Panc1 (cell line): Measurements from ENCODE around the gene PACSIN1. TPM values are rescaled to one million over a fixed set of nuclear protein-coding genes. Genes with fewer than 3 reads are reported as not detected.

ENCODE experiments used
- ATAC-seq: fragments of 200-7000 bp; cut with Tn5 transposase; 2 replicates; pipeline ENCODE4 v1.9.1; 2020; ENCODE audit warnings: mild to moderate bottlenecking, moderate library complexity
- BruUV-seq: library from RNA; stranded (reverse); fragments of 400-500 nt; replicated peaks from 2 replicates; lab custom pipeline; 2021; lab: Mats Ljungman, UMichigan
- CTCF ChIA-PET: fragments of 300-600 bp; sonication (Branson Sonifier 250); formaldehyde crosslinking; loops from one replicate; lab custom pipeline; 2022; ENCODE audit warnings: antibody characterized with exemption; lab: Charles Lee
- POLR2A ChIA-PET: fragments of 300-600 bp; sonication (Branson Sonifier 250); formaldehyde crosslinking; loops from one replicate; lab custom pipeline; 2022; ENCODE audit warnings: antibody characterized with exemption; lab: Charles Lee
- DNase-seq: peaks from one replicate; pipeline ENCODE4 v3.0.0-alpha.2; 2010; ENCODE audit warnings: low read depth, low spot score
- H3K27ac ChIP-seq: 2 replicates; pipeline ENCODE4 v1.5.1; 2011; ENCODE audit warnings: mild to moderate bottlenecking, low read length, inconsistent platforms
- H3K27me3 ChIP-seq: fragments of 200-500 bp; sonication (Bioruptor generic); 2 replicates; pipeline ENCODE4 v1.6.0; 2014; ENCODE audit warnings: low read length, inconsistent platforms; ENCODE audit not compliant: control insufficient read depth, insufficient read depth
- H3K36me3 ChIP-seq: fragments of 200-500 bp; sonication (Bioruptor generic); 2 replicates; pipeline ENCODE4 v1.5.1; 2014; ENCODE audit warnings: inconsistent platforms, mild to moderate bottlenecking, low read length, moderate library complexity; ENCODE audit not compliant: control insufficient read depth, insufficient read depth
- H3K4me1 ChIP-seq: 2 replicates; pipeline ENCODE4 v1.5.1; 2011; ENCODE audit warnings: inconsistent platforms, mild to moderate bottlenecking, low read length, moderate library complexity; ENCODE audit not compliant: control insufficient read depth, insufficient read depth
- H3K4me3 ChIP-seq, 2 experiments: 2 replicates each; pipeline ENCODE4 v1.5.1; 2011 to 2012; ENCODE audit warnings: low read depth in 2 of 2, low read length in 2 of 2, mild to moderate bottlenecking in 2 of 2, inconsistent platforms in 1 of 2, moderate library complexity in 1 of 2
- H3K9me3 ChIP-seq: fragments of 200-500 bp; sonication (Bioruptor generic); 2 replicates; pipeline ENCODE4 v1.5.1; 2014; ENCODE audit warnings: low read depth, mild to moderate bottlenecking, inconsistent platforms, low read length, moderate library complexity; ENCODE audit not compliant: control insufficient read depth, insufficient read depth
- POLR2AphosphoS5 ChIP-seq: IDR thresholded peaks from 2 replicates; pipeline ENCODE4 v1.6.1; 2012; ENCODE audit warnings: mild to moderate bottlenecking, low read depth, low read length, moderate library complexity
- SIN3A ChIP-seq: IDR thresholded peaks from 2 replicates; pipeline ENCODE4 v1.6.1; 2012; ENCODE audit warnings: low read depth, mild to moderate bottlenecking, low read length, moderate library complexity, borderline replicate concordance; ENCODE audit not compliant: insufficient read depth
- TCF7L2 ChIP-seq: IDR thresholded peaks from 2 replicates; pipeline ENCODE4 v1.6.1; 2011; ENCODE audit warnings: mild to moderate bottlenecking, low read depth, low read length, inconsistent platforms
- in situ Hi-C: cut with HindIII; loops from 2 replicates; pipeline ENCODE4 v1.10.0; 2016; ENCODE audit warnings: low sequenced_read_pairs, low pct_unique_long_range_greater_than_20kb
- intact Hi-C: fragments of 100-400 bp; cut with micrococcal nuclease; formaldehyde crosslinking; loops from one replicate; pipeline ENCODE4 v1.10.0; 2022; ENCODE audit not compliant: unreplicated experiment
- total RNA-seq: library from RNA; stranded (reverse); gene quantifications from one replicate; pipeline ENCODE4 v1.2.1, GENCODE V29; 2021; ENCODE audit not compliant: unreplicated experiment
- TF ChIP-seq, protein P1 (sequence below), 2 experiments: IDR thresholded peaks; 2 replicates each; pipeline ENCODE4 v1.6.1; 2011 to 2012; ENCODE audit warnings: low read depth in 2 of 2, control low read depth in 1 of 2, low read length in 1 of 2, mild to moderate bottlenecking in 1 of 2, moderate library complexity in 1 of 2; ENCODE audit not compliant: insufficient read depth in 1 of 2
- TF ChIP-seq, protein P2 (sequence below): fragments of 450-650 bp; IDR thresholded peaks from 2 replicates; pipeline ENCODE4 v1.5.1; 2017; ENCODE audit warnings: mild to moderate bottlenecking

PACSIN1 gene
- total RNA-seq, 1 experiment from 2014 or later = 0.18 TPM

DNA sequence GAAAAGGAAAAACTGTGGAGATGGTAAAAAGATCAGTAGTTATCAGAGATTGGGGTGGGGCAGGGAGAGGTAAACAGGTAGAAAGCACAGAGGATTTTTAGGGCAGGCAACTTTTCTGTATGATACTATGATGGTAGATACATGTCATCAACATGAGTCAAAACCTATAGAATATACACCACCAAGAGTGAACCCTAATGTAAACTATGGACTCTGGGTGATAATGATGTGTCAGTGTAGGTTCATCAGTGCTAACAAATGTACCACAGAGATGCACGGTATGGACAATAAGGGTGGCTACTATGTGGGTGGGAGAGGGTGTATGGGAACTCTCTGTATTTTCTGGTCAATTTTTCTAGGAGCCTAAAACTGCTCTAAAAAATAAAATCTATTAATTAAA, 18.5 kb downstream of the PACSIN1 start:
- Histone ChIP-seq H3K9me3 (no peaks in the 10 kb centered on the region), H3K27me3 (no peaks in the 10 kb centered on the region), H3K36me3 (no peaks in the 10 kb centered on the region), H3K4me1 (no peaks in the 10 kb centered on the region), H3K4me3 (no peak overlapping the region), H3K27ac (no peak overlapping the region)
- TF ChIP-seq POLR2AphosphoS5 = no peak
- TF ChIP-seq SIN3A = no peak
- TF ChIP-seq, protein P1, sequence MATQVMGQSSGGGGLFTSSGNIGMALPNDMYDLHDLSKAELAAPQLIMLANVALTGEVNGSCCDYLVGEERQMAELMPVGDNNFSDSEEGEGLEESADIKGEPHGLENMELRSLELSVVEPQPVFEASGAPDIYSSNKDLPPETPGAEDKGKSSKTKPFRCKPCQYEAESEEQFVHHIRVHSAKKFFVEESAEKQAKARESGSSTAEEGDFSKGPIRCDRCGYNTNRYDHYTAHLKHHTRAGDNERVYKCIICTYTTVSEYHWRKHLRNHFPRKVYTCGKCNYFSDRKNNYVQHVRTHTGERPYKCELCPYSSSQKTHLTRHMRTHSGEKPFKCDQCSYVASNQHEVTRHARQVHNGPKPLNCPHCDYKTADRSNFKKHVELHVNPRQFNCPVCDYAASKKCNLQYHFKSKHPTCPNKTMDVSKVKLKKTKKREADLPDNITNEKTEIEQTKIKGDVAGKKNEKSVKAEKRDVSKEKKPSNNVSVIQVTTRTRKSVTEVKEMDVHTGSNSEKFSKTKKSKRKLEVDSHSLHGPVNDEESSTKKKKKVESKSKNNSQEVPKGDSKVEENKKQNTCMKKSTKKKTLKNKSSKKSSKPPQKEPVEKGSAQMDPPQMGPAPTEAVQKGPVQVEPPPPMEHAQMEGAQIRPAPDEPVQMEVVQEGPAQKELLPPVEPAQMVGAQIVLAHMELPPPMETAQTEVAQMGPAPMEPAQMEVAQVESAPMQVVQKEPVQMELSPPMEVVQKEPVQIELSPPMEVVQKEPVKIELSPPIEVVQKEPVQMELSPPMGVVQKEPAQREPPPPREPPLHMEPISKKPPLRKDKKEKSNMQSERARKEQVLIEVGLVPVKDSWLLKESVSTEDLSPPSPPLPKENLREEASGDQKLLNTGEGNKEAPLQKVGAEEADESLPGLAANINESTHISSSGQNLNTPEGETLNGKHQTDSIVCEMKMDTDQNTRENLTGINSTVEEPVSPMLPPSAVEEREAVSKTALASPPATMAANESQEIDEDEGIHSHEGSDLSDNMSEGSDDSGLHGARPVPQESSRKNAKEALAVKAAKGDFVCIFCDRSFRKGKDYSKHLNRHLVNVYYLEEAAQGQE (IDR thresholded peaks at IDR 0.05; ENCODE audit: insufficient read depth in 1 of 2, low read depth in 2 of 2, low read length in 1 of 2) = no peak
- TF ChIP-seq, protein P2, sequence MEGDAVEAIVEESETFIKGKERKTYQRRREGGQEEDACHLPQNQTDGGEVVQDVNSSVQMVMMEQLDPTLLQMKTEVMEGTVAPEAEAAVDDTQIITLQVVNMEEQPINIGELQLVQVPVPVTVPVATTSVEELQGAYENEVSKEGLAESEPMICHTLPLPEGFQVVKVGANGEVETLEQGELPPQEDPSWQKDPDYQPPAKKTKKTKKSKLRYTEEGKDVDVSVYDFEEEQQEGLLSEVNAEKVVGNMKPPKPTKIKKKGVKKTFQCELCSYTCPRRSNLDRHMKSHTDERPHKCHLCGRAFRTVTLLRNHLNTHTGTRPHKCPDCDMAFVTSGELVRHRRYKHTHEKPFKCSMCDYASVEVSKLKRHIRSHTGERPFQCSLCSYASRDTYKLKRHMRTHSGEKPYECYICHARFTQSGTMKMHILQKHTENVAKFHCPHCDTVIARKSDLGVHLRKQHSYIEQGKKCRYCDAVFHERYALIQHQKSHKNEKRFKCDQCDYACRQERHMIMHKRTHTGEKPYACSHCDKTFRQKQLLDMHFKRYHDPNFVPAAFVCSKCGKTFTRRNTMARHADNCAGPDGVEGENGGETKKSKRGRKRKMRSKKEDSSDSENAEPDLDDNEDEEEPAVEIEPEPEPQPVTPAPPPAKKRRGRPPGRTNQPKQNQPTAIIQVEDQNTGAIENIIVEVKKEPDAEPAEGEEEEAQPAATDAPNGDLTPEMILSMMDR = no peak
- TF ChIP-seq TCF7L2 = no peak
- CTCF ChIA-PET = interaction anchor here (0.6 kb wide), 1 partner anchor 81 kb away, joined by 3 read pairs; no protein-coding TSS in a partner anchor
- POLR2A ChIA-PET = no interaction called here
- DNase-seq = no peak
- intact Hi-C loops (no loop called here), in situ Hi-C loops (no loop called here)
- BruUV-seq = no TSS peak
- ATAC-seq = no peak

DNA sequence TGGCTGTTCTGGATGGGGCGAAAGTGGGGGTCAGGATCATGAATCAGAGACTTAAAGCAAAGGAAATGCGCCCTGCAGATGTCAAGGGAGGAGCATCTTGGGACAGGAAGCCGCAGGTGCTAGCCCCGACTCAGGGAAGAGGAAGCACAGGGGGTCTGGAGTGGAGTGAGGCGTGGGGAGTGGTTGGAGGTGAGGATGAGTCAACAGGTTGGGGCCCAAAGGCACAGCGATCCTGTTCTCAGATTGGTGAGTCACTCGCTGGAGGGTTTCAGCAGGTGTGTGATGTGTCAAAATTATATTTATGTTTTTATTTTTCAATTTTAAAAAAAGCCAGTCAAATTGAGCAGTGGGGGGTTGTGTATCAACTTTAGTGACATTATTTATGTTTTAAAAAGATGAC, 19.0 kb downstream of the PACSIN1 start:
- TF ChIP-seq SIN3A (no peak), POLR2AphosphoS5 (no peak), TCF7L2 (no peak)
- TF ChIP-seq, protein P2 = no peak
- TF ChIP-seq, protein P1 (IDR thresholded peaks at IDR 0.05; ENCODE audit: insufficient read depth in 1 of 2, low read depth in 2 of 2, low read length in 1 of 2) = no peak
- no peaks in the 10 kb centered on the region for H3K36me3 ChIP-seq
- ChIA-PET POLR2A (no interaction called here), CTCF (no interaction called here)
- in situ Hi-C loops = no loop called here
- no peaks in the 10 kb centered on the region for H3K9me3 ChIP-seq
- no peaks in the 10 kb centered on the region for H3K4me1 ChIP-seq
- H3K4me3 ChIP-seq = no peak overlapping the region
- ATAC-seq (no peak), DNase-seq (no peak)
- intact Hi-C loops = no loop called here
- no TSS peak for BruUV-seq
- H3K27ac ChIP-seq = no peak overlapping the region
- no peaks in the 10 kb centered on the region for H3K27me3 ChIP-seq
